Measurements from ENCODE around the gene HEPACAM. TPM values are rescaled to one million over a fixed set of nuclear protein-coding genes. Genes with fewer than 3 reads are reported as not detected.

Gene HEPACAM
- polyA plus RNA-seq, 6 donors from 2014 or later, result not detected

GRCh38 chr11:124882339-124883071, 53.3 kb downstream of the HEPACAM start:
- peaks cover 0 to 4% (median 0%) of the 10 kb centered on the region in 7 donors for H3K9me3 Mint-ChIP-seq
- no peak for ATAC-seq (ENCODE audit: low read depth in 2 of 2)
- H3K27me3 Mint-ChIP-seq, result peaks cover 23 to 68% (median 67%) of the 10 kb centered on the region in 3 donors
- H3K4me3 Mint-ChIP-seq, result no peak overlapping the region
- peaks cover 4 to 9% (median 8%) of the 10 kb centered on the region in 3 donors for H3K4me1 Mint-ChIP-seq
- peak overlapping the region in 1 of 6 donors; percentile 80 for H3K27ac Mint-ChIP-seq
- DNase-seq, result no peak
- H3K36me3 Mint-ChIP-seq, result peaks cover 0 to 10% of the 10 kb centered on the region in 2 donors

- Mint-ChIP-seq H3K27ac (peak overlapping the region in 1 of 6 donors; percentile 72), H3K9me3 (peaks cover 0 to 2% (median 0%) of the 10 kb centered on the region in 7 donors), H3K4me1 (peaks cover 11 to 18% (median 16%) of the 10 kb centered on the region in 3 donors), H3K4me3 (no peak overlapping the region), H3K27me3 (peaks cover 33 to 69% (median 62%) of the 10 kb centered on the region in 3 donors), H3K36me3 (peaks cover 0 to 15% of the 10 kb centered on the region in 2 donors)
- ATAC-seq (ENCODE audit: low read depth in 2 of 2), result no peak
- no peak for DNase-seq
These were observed 54.9 kb downstream of the HEPACAM start for GRCh38 chr11:124880958-124881357.

DNA sequence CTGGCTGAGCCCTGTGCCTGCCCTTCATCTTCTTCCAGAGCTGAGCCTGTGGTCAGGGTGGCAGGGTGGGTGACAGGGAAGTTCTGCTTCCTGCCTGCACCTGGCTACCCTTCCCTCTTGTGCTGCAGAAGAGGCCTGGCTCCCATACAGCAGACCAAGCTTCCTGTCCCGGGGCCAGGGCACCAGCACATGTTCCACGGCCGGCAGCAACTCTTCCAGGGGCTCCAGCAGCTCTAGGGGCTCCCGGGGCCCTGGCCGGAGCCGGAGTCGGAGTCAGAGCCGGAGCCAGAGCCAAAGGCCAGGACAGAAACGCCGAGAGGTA, 55.6 kb downstream of the HEPACAM start:
- H3K36me3 Mint-ChIP-seq, result peaks cover 0 to 15% of the 10 kb centered on the region in 2 donors
- ATAC-seq (ENCODE audit: low read depth in 2 of 2), result no peak
- H3K9me3 Mint-ChIP-seq, result peaks cover 0 to 2% (median 0%) of the 10 kb centered on the region in 7 donors
- peak overlapping the region in 1 of 6 donors; percentile 10 for H3K27ac Mint-ChIP-seq
- DNase-seq, result no peak
- H3K4me3 Mint-ChIP-seq, result peak overlapping the region in 1 of 8 donors; percentile 3
- H3K27me3 Mint-ChIP-seq, result peaks cover 33 to 69% (median 62%) of the 10 kb centered on the region in 3 donors
- peaks cover 16 to 23% (median 17%) of the 10 kb centered on the region in 3 donors for H3K4me1 Mint-ChIP-seq

GRCh38 chr11:124879493-124880289, 56.2 kb downstream of the HEPACAM start:
- ATAC-seq (ENCODE audit: low read depth in 2 of 2) (no peak), DNase-seq (no peak)
- Mint-ChIP-seq H3K4me3 (peak overlapping the region in 1 of 8 donors; percentile 75), H3K4me1 (peaks cover 16 to 23% (median 23%) of the 10 kb centered on the region in 3 donors), H3K27ac (peak overlapping the region in 1 of 6 donors; percentile 10), H3K9me3 (peaks cover 0 to 2% (median 0%) of the 10 kb centered on the region in 7 donors), H3K27me3 (peaks cover 33 to 69% (median 67%) of the 10 kb centered on the region in 3 donors), H3K36me3 (peaks cover 0 to 15% of the 10 kb centered on the region in 2 donors)

DNA sequence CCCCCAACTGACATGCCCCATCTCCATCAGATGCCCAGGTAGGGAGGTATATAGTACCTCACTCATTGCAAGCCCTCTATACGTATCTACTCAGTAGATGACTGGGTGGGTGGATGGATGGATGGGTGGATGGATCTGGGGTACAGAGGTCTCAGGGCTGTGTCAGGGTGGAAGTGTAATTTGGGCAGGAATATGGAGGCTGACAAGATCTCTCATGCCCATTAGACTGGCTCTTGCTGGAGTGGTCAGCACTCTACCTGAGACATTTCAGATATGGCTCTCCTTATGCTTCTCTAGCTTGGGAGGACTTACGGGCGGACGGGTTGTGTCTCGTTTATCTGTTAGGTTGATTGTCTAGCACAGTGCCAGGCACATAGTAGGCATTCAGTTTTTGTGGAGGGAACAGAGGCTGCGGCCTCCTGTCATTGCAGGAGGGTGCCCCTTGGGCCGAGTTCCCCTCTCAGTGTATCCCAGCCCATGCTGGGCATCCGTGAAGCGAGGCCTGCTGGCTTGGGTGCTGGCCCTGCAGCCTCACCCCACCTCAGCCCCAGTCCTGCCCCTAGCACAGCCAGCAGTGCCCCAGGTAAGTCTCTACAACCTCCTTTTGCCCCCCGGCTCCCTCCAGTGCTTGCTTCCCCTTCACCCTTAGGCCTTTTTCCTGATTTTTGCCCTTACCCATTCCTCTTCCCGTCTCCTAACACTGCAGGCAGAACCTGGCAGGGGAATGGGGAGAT, 56.9 kb downstream of the HEPACAM start:
- Mint-ChIP-seq H3K4me3 (peak overlapping the region in 4 of 8 donors; percentile 42 to 75 (median 50)), H3K36me3 (peaks cover 0 to 15% of the 10 kb centered on the region in 2 donors)
- DNase-seq, result no peak

GRCh38 chr11:124877910-124878758, 57.7 kb downstream of the HEPACAM start:
- ATAC-seq (ENCODE audit: low read depth in 2 of 2), result no peak
- DNase-seq, result no peak
- Mint-ChIP-seq H3K27me3 (peaks cover 40 to 74% (median 73%) of the 10 kb centered on the region in 3 donors), H3K36me3 (peaks cover 0 to 15% of the 10 kb centered on the region in 2 donors), H3K9me3 (peaks cover 0 to 2% (median 0%) of the 10 kb centered on the region in 7 donors), H3K4me1 (peaks cover 16 to 24% (median 23%) of the 10 kb centered on the region in 3 donors), H3K4me3 (peak overlapping the region; percentile 69 to 94 (median 82)), H3K27ac (peak overlapping the region in 3 of 6 donors; percentile 16 to 43 (median 19))

More for the DNA sequence above, 56.9 kb downstream of the HEPACAM start:
- Mint-ChIP-seq H3K27me3 (peaks cover 36 to 70% (median 69%) of the 10 kb centered on the region in 3 donors), H3K4me1 (peaks cover 16 to 24% (median 23%) of the 10 kb centered on the region in 3 donors), H3K9me3 (peaks cover 0 to 2% (median 0%) of the 10 kb centered on the region in 7 donors), H3K27ac (no peak overlapping the region)
- ATAC-seq (ENCODE audit: low read depth in 2 of 2), result no peak

DNA sequence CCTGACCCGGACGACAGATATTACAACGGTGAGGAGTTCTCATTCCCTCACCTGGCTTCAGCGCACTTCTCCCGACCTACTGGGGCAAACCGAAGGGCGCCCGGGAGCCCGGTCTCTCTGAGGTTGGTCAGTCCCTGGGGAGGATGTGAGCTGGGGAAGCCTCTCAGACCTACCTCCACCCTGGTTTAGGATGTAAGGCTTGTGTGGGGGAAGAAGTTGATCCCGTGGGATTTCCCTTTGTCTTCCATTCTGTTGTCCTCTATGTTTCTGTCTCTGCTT, 58.3 kb downstream of the HEPACAM start:
- H3K4me3 Mint-ChIP-seq, result peak overlapping the region; percentile 74 to 94 (median 88)
- peaks cover 16 to 24% (median 23%) of the 10 kb centered on the region in 3 donors for H3K4me1 Mint-ChIP-seq
- peaks cover 0 to 2% (median 0%) of the 10 kb centered on the region in 7 donors for H3K9me3 Mint-ChIP-seq
- DNase-seq (no peak), ATAC-seq (ENCODE audit: low read depth in 2 of 2) (no peak)
- H3K27ac Mint-ChIP-seq, result peak overlapping the region in 2 of 6 donors; percentile 16 to 43
- peaks cover 0 to 15% of the 10 kb centered on the region in 2 donors for H3K36me3 Mint-ChIP-seq
- peaks cover 40 to 80% (median 78%) of the 10 kb centered on the region in 3 donors for H3K27me3 Mint-ChIP-seq

- H3K36me3 Mint-ChIP-seq, result peaks cover 0 to 15% of the 10 kb centered on the region in 2 donors
- DNase-seq (no peak), ATAC-seq (ENCODE audit: low read depth in 2 of 2) (no peak)
- peak overlapping the region; percentile 76 to 94 (median 88) for H3K4me3 Mint-ChIP-seq
- peaks cover 45 to 85% (median 84%) of the 10 kb centered on the region in 3 donors for H3K27me3 Mint-ChIP-seq
- peak overlapping the region in 3 of 6 donors; percentile 14 to 91 (median 43) for H3K27ac Mint-ChIP-seq
- peaks cover 16 to 24% (median 23%) of the 10 kb centered on the region in 3 donors for H3K4me1 Mint-ChIP-seq
- H3K9me3 Mint-ChIP-seq, result peaks cover 0 to 2% (median 0%) of the 10 kb centered on the region in 7 donors
These were observed 58.8 kb downstream of the HEPACAM start for GRCh38 chr11:124876818-124877630.

DNA sequence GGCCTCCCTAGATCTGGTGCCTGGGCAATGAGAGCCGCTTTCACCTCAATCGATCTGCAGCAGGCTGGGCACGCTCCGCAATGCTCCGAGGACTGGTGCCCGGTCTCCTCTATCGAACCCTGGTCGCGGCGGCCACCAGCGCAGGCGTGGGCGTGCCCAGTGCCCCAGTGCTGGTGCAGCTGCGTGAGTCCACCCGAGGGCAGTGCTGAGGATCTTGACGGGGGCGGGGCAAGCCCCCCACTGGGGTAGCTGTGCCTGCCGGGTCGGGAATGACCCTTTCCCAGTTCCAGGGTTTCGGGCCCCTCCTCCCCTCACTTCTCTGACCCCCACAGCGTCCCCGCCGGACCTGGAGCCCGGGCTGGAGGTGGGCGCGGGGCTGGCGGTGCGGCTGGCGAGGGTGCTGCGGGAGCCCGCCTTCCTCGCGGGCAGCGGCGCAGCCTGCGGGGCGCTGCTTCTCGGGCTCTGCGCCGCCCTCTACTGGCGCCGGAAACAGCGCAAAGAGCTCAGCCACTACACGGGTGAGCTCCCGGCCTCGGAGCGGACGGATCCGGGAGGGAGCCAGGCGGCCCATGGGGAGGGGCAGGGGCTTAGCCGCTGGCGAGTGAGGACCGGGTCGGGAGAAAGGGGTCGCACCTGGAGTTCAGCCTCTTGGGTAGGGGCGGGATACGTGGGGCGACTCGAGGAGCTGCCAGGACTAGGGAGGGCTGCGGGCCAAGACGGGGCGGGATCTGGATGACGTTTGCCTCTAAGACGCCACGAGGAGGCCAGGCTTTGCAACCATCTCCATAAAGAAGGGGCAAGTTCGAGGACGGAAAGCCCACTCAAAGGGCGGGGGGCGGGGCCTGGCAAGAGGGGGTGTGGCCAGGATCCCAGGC, 59.7 kb downstream of the HEPACAM start:
- Mint-ChIP-seq H3K36me3 (peaks cover 0 to 15% of the 10 kb centered on the region in 2 donors), H3K9me3 (peaks cover 0 to 2% (median 0%) of the 10 kb centered on the region in 7 donors), H3K4me1 (peaks cover 16 to 24% (median 23%) of the 10 kb centered on the region in 3 donors), H3K27ac (peak overlapping the region in 3 of 6 donors; percentile 38 to 86 (median 82)), H3K4me3 (peak overlapping the region; percentile 76 to 94 (median 88)), H3K27me3 (peaks cover 53 to 90% (median 88%) of the 10 kb centered on the region in 3 donors)
- DNase-seq (peak; percentile 61), ATAC-seq (ENCODE audit: low read depth in 2 of 2) (peak; percentile 93 to 94)

DNA sequence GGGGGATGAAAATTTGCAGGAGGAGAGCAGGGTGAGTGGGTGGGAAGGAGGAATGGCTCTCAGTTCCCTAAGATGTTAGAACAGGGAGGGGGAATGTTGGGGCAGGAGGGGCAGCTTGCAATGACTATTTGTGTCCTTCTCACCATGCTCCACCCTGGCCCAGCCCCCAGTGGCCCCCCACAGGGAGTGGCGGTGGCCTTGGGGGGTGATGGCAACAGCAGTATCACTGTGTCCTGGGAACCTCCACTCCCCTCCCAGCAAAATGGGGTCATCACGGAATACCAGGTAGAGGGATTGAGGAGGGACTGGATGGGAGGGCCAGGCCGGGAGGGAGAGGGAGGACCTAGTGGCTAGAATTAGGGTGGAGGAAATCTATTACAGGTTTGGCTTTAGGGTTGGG, 60.4 kb downstream of the HEPACAM start:
- Mint-ChIP-seq H3K36me3 (peaks cover 0 to 15% of the 10 kb centered on the region in 2 donors), H3K4me3 (peak overlapping the region; percentile 19 to 88 (median 74)), H3K27me3 (peaks cover 58 to 91% (median 86%) of the 10 kb centered on the region in 3 donors), H3K4me1 (peaks cover 16 to 24% (median 23%) of the 10 kb centered on the region in 3 donors), H3K9me3 (peaks cover 0 to 2% (median 0%) of the 10 kb centered on the region in 7 donors), H3K27ac (peak overlapping the region in 2 of 6 donors; percentile 30 to 42)
- DNase-seq (no peak), ATAC-seq (ENCODE audit: low read depth in 2 of 2) (no peak)

All from naive B cell (primary cell).